Natural killer cell treated with Interleukin-12 subunit alpha and Interleukin-12 subunit beta and Interleukin-15 and Interleukin-18, amount 100 ng/mL, for 72 hours (primary cell): ENCODE data around the gene HOXD9. TPM values are rescaled to one million over a fixed set of nuclear protein-coding genes. Genes with fewer than 3 reads are reported as not detected.

Experiments used
- ATAC-seq, 2 donors: fragments of 150-1000 bp; cut with Tn5 transposase in 1 of 2; sonication (Bioruptor Pico), chemical (Tn5 transposase) in 1 of 2; 2 replicates each; pipeline ENCODE4 v1.10.0; 2021
- DNase-seq: peaks from one replicate; pipeline ENCODE4 v3.0.0; 2022; ENCODE audit warnings: low spot score
- H3K27ac Mint-ChIP-seq, 2 donors: 1 replicate in 1 of 2; 2 replicates in 1 of 2; pipeline ENCODE4 v1.8.0; 2022; ENCODE audit warnings: mixed read lengths in 2 of 2, mild to moderate bottlenecking in 1 of 2, moderate library complexity in 1 of 2
- H3K27me3 Mint-ChIP-seq, 2 donors: 1 replicate in 1 of 2; 2 replicates in 1 of 2; pipeline ENCODE4 v1.8.0; 2022; ENCODE audit warnings: mixed read lengths in 2 of 2
- H3K36me3 Mint-ChIP-seq: one replicate; pipeline ENCODE4 v1.8.0; 2022; ENCODE audit warnings: mixed read lengths
- H3K4me1 Mint-ChIP-seq, 2 donors: 1 replicate in 1 of 2; 2 replicates in 1 of 2; pipeline ENCODE4 v1.8.0; 2022; ENCODE audit warnings: low read depth in 2 of 2, mixed read lengths in 2 of 2, mild to moderate bottlenecking in 1 of 2
- H3K4me3 Mint-ChIP-seq: one replicate; pipeline ENCODE4 v1.8.0; 2022; ENCODE audit warnings: mixed read lengths
- H3K9me3 Mint-ChIP-seq: 2 replicates; pipeline ENCODE4 v1.8.0; 2022; ENCODE audit warnings: mixed read lengths
- total RNA-seq, 2 donors: library from RNA; stranded (reverse); gene quantifications; one replicate each; pipeline ENCODE4 v1.2.3, GENCODE V29; 2022

The HOXD9 gene
- total RNA-seq, 2 donors from 2014 or later: not detected

DNA sequence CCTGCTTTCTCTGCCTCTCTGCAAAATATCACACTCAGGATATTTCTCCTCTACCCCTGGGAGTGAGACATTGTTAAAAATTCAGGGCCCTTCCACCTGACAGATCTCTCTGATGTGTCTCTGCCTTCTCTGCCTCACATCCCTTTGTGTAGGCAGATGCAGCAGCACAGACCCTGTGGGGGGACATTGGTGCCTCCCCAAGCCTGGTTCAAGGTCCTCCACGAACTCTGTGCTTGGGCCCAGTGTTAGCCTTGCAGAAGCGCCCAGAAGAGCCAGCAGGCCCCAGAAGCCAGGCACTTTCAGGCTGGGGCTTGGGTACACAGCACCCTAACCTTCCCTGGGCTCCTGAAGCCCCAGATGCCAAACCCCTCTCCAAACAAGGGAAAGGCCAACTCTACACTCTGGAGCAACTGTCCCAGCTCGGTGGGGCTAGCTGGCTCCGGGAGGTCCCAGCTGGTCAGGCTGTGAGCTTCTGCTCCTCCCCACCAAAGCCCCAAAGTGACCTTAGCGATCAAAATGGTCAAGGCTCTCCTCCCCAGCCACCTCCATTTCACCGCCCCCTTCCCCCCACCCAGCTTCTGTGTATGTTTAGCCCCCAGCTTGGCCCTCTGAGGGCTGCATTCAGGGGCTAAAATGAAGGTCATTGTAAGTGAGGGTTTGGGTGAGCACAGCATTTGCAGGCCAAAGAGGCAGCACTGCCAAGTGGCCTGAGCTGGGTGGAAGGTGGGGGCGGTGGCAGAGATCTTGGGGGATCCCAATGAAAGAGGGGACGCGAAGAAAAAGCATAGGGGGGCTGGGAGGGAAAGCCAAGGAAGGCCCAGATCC, 2.6 kb downstream of the HOXD9 start:
- H3K36me3 Mint-ChIP-seq: peaks cover 7% of the 10 kb centered on the region
- DNase-seq (no peak), ATAC-seq (peak in 1 of 2 donors; percentile 28)
- no peak overlapping the region for H3K4me3 Mint-ChIP-seq
- peaks cover 54 to 66% of the 10 kb centered on the region in 2 donors for H3K27me3 Mint-ChIP-seq
- H3K4me1 Mint-ChIP-seq: peaks cover 7 to 15% of the 10 kb centered on the region in 2 donors
- no peak overlapping the region for H3K27ac Mint-ChIP-seq
- no peaks in the 10 kb centered on the region for H3K9me3 Mint-ChIP-seq

DNA sequence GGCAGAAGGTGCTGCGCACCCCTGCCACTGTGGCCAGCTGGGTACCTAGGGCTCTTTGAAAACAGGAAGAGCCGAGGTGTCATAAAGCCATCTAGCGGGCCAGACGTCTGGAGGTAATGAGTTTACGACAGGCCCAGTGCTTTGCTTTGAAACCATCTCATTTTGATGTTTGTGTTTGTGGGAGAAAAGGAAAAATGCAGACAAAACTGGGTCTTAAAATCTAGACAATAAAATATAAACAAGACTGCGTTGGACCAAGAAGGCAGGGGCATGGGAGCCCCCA, 3.2 kb downstream of the HOXD9 start:
- Mint-ChIP-seq H3K9me3 (no peaks in the 10 kb centered on the region), H3K27me3 (peaks cover 52 to 62% of the 10 kb centered on the region in 2 donors), H3K36me3 (peaks cover 7% of the 10 kb centered on the region), H3K4me3 (no peak overlapping the region), H3K27ac (no peak overlapping the region), H3K4me1 (peaks cover 8 to 17% of the 10 kb centered on the region in 2 donors)
- ATAC-seq (no peak), DNase-seq (no peak)

DNA sequence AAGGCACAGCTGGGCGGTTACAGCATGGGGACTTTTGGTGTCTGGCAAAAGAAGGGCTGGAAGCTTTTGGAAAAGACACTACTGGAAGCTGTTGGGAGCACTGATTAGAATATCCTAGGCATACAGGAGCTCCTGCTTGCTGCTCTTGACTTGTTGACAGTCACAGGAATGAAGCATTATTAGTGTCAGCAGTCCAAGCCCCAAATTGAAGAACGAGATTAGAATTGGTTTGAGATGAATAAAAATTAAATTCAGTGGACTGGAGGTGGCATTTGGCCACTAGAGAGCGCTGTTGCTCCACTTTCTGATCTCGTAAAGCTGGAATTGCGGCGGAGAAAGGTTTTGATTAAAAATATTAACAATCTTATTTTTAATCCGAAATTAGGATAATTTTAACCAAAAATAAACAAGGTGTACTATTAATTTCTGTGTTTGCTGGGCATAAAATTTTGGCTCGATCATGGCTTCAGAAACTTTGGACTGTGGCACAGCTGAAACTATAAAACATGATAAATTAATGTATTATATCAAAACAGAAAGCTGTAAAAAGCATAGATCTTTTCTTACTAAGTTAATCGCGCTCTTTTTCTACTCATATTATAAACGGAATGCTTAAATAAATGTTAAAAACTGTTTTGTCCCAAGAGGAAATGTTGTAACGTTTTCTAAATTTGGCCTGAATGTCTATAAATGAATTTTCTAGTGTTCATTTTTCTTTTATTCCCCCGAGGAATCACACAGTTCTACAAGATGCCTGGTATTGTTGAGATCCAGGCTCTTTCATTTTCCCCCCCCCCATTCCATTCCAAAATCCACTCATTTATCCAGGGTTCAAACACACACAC, 4.6 kb downstream of the HOXD9 start:
- H3K4me1 Mint-ChIP-seq: peaks cover 15 to 25% of the 10 kb centered on the region in 2 donors
- H3K27ac Mint-ChIP-seq: no peak overlapping the region
- no peaks in the 10 kb centered on the region for H3K9me3 Mint-ChIP-seq
- peaks cover 59 to 71% of the 10 kb centered on the region in 2 donors for H3K27me3 Mint-ChIP-seq
- peaks cover 7% of the 10 kb centered on the region for H3K36me3 Mint-ChIP-seq
- no peak for DNase-seq
- H3K4me3 Mint-ChIP-seq: no peak overlapping the region
- ATAC-seq: no peak

- peaks cover 12% of the 10 kb centered on the region for H3K36me3 Mint-ChIP-seq
- DNase-seq (no peak), ATAC-seq (no peak)
- peaks cover 60 to 77% of the 10 kb centered on the region in 2 donors for H3K27me3 Mint-ChIP-seq
- peaks cover 19 to 29% of the 10 kb centered on the region in 2 donors for H3K4me1 Mint-ChIP-seq
- H3K27ac Mint-ChIP-seq: peak overlapping the region in 1 of 2 donors; percentile 38
- H3K9me3 Mint-ChIP-seq: no peaks in the 10 kb centered on the region
- H3K4me3 Mint-ChIP-seq: no peak overlapping the region
Observed at GRCh38 chr2:176127774-176128072, 5.2 kb downstream of the HOXD9 start.

DNA sequence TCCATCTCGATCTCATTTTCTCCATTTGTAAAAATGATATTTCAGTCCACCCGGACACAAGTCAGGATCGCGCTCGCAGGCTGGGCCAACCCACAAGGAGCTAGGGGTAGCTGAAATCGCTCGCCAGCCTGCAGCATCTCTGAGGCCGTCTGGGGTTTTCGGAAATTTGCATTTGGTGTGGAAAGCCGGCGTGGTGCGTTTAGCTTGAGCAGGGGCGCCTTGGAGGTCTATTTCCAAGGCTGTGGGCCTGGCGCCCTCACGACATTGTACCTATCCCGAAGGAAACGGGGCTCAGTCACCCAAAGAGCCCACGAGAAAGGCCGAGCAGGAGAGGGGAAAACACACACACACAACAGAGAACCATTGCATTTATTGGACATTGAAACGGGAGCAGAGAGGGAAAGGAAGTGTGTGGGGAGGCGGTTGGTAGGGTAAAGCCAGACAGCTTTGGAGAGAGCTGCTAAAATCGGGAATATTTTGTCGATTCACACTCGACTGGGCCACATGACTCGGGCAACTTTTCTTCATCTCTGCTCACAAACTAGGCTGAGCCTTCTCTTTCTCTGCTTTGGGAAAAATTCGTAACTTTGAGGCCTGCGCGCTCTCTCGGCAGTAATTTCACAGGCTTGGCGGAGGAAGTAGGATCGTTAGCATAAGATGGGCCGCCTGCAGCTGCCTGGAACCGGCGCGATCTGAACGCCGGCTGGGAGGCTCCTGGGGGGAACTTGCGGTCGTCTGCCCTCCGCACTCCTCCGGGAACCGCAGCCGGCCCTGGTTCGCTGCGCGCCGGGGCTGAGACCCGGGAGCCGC, 5.9 kb downstream of the HOXD9 start:
- ATAC-seq: no peak
- Mint-ChIP-seq H3K4me1 (peaks cover 19 to 31% of the 10 kb centered on the region in 2 donors), H3K27me3 (peaks cover 63 to 83% of the 10 kb centered on the region in 2 donors), H3K4me3 (peak overlapping the region; percentile 51), H3K9me3 (no peaks in the 10 kb centered on the region), H3K36me3 (peaks cover 12% of the 10 kb centered on the region), H3K27ac (peak overlapping the region in 1 of 2 donors; percentile 38)
- no peak for DNase-seq

DNA sequence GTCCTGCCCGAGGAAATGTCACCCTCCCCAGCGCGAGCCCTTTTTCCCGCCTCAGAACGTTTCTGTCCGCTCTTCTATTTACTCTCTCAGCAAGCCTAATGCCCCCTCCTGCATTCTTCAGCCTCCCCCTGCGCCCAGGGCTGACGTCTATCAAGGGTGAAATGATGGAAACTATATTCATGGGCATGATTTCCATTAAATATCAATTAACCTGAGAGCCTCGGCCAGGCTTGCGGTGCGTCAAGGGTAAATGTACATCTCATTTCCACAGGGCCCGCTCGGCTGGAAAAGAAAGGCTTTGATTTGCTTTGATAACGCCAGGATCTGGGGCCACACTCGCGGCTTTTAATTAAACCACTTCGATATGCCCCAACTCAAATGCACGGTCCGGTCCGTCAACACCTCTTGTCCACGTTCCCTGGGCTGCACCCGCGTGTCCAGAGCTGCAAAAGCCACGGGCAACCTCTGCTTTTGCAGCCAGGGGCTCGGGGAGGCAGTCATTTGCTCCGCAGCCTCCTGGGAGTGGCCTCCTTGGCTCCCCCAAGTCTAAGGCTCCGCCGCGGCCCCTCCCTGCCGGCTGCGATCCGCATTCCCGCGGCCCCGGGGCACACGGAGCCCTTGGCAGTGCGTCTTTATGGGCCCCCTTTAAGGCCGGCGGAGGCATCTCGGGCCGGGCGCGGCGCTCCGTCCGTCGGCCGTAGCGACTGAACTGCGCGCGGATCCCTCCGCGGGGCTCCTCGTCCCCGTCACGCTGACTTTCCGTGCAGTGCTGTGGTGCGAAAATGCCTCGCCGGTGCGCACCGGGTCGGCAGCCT, 6.7 kb downstream of the HOXD9 start, which contains the start of gene HOXD8:
Gene HOXD8, plus strand, starts transcription at position 724 of the 815 bp plus-strand sequence. CDS start 662 bp downstream, outside the sequence.
- peak in 1 of 2 donors; percentile 52 for ATAC-seq
- DNase-seq: no peak
- peaks cover 62 to 83% of the 10 kb centered on the region in 2 donors for H3K27me3 Mint-ChIP-seq
- H3K27ac Mint-ChIP-seq: peak within 1 kb of the TSS in 1 of 2 donors; percentile 38
- no peaks in the 10 kb centered on the region for H3K9me3 Mint-ChIP-seq
- H3K36me3 Mint-ChIP-seq: peaks cover 16% of the 10 kb centered on the region
- H3K4me1 Mint-ChIP-seq: peaks cover 19 to 27% of the 10 kb centered on the region in 2 donors
- H3K4me3 Mint-ChIP-seq: peak within 1 kb of the TSS; percentile 51

DNA sequence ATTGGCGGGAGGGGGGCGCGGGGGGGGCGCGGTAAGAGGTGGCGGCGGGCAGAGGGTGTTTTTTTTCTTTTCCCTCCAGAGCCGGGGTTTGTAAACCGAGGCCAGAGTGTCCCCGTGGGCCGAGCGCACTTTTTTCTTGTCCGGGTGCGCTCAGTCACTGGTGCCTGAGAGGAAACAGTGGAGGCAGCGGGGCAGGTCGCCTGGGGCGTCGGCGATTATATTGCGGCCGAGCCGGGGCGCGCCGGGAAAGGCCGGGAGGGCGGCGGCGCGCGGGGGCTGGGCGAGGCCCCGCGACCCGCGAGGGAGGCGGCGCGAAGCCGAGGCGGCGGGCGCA, 7.3 kb downstream of the HOXD9 start:
- H3K4me1 Mint-ChIP-seq: peaks cover 19 to 27% of the 10 kb centered on the region in 2 donors
- H3K27ac Mint-ChIP-seq: no peak overlapping the region
- DNase-seq (no peak), ATAC-seq (no peak)
- H3K4me3 Mint-ChIP-seq: no peak overlapping the region
- H3K36me3 Mint-ChIP-seq: peaks cover 18% of the 10 kb centered on the region
- H3K9me3 Mint-ChIP-seq: no peaks in the 10 kb centered on the region
- peaks cover 61 to 83% of the 10 kb centered on the region in 2 donors for H3K27me3 Mint-ChIP-seq

GRCh38 chr2:176130147-176130956, 7.8 kb downstream of the HOXD9 start:
- peaks cover 62 to 85% of the 10 kb centered on the region in 2 donors for H3K27me3 Mint-ChIP-seq
- H3K9me3 Mint-ChIP-seq: no peaks in the 10 kb centered on the region
- H3K4me3 Mint-ChIP-seq: peak overlapping the region; percentile 81
- no peak for DNase-seq
- peak; percentile 63 to 64 for ATAC-seq
- H3K4me1 Mint-ChIP-seq: peaks cover 22 to 28% of the 10 kb centered on the region in 2 donors
- H3K36me3 Mint-ChIP-seq: peaks cover 20% of the 10 kb centered on the region
- no peak overlapping the region for H3K27ac Mint-ChIP-seq

GRCh38 chr2:176130957-176131847, 8.7 kb downstream of the HOXD9 start:
- Mint-ChIP-seq H3K4me3 (peak overlapping the region; percentile 81), H3K27ac (no peak overlapping the region), H3K9me3 (no peaks in the 10 kb centered on the region), H3K36me3 (peaks cover 25% of the 10 kb centered on the region), H3K4me1 (peaks cover 29 to 33% of the 10 kb centered on the region in 2 donors), H3K27me3 (peaks cover 62 to 85% of the 10 kb centered on the region in 2 donors)
- DNase-seq (no peak), ATAC-seq (no peak)

- Mint-ChIP-seq H3K27ac (no peak overlapping the region), H3K36me3 (peaks cover 25% of the 10 kb centered on the region), H3K4me3 (peak overlapping the region; percentile 81), H3K27me3 (peaks cover 61 to 83% of the 10 kb centered on the region in 2 donors), H3K9me3 (no peaks in the 10 kb centered on the region), H3K4me1 (peaks cover 29 to 33% of the 10 kb centered on the region in 2 donors)
- DNase-seq (no peak), ATAC-seq (no peak)
Observed at GRCh38 chr2:176131848-176132158, 9.3 kb downstream of the HOXD9 start.

DNA sequence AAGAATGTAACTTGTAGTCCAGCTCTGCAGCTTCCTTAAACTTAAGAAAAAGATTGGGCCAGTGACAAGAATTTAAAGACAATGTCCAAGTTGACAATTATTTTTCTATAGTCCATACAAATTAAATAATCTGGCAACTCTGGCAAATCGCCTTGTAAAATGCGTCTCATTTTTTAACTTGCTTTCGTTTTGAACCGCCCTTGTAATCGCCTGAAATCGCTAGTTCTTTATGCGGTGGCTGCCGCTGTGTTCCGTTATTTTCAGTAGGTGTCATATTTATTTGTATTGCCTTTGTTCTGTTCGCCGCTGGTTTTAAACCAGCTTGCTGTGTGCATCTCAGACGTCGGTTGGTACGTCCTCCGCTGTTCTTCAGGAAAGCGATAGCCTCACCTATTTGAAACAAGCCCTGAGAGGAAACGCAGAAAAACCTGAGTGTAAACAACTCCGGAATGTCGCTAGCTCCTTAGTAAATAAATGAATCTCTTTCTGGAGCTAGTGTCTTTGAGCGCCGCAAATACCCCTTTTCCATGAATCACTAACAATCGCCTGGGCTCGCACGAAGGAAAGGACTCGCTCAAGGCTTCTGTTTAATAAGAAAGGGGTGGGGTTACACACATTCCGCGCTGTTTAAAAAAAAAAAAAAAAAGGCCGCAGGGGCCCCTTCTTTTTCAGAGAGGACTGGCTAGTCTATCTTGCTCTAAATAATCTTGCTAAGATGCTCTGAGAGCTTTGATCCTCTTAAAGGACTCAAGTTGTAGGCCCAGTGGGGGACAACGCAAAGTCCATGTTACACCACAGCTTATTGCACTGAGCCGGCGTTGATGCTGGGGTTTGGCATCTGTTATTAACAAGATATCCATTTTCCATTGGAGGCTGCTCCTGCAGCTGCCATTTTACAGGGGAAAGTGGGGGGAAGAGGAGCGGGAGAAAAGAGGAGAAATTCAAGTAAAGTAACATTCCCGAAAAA, 10.0 kb downstream of the HOXD9 start:
- H3K9me3 Mint-ChIP-seq: no peaks in the 10 kb centered on the region
- H3K4me3 Mint-ChIP-seq: peak overlapping the region; percentile 81
- ATAC-seq: no peak
- no peak overlapping the region for H3K27ac Mint-ChIP-seq
- peaks cover 29 to 33% of the 10 kb centered on the region in 2 donors for H3K4me1 Mint-ChIP-seq
- H3K36me3 Mint-ChIP-seq: peaks cover 27% of the 10 kb centered on the region
- peaks cover 61 to 81% of the 10 kb centered on the region in 2 donors for H3K27me3 Mint-ChIP-seq
- no peak for DNase-seq
